Neural progenitor cell (in vitro differentiated cells): ENCODE measurements around the gene AHRR.

Experiments used
- CTCF ChIP-seq: fragments of 200-600 bp; sonication (generic); IDR thresholded peaks from 2 replicates; pipeline ENCODE4 v1.5.1; 2017; ENCODE audit warnings: antibody characterized with exemption, mild to moderate bottlenecking
- EZH2 ChIP-seq: fragments of 200-600 bp; sonication (generic); IDR thresholded peaks from 2 replicates; pipeline ENCODE4 v1.6.1; 2017; ENCODE audit warnings: antibody characterized with exemption, mild to moderate bottlenecking, moderate library complexity
- EZH2phosphoT487 ChIP-seq: fragments of 200-600 bp; sonication (generic); IDR thresholded peaks from 2 replicates; pipeline ENCODE4 v1.6.1; 2017; ENCODE audit warnings: antibody characterized with exemption

GRCh38 chr5:302966-303365, 18.5 kb upstream of the AHRR start:
- TF ChIP-seq EZH2phosphoT487 (no peak), CTCF (no peak), EZH2 (no peak)
